PC-3 (cell line): ENCODE data around the gene PAX5.
A peak's percentile ranks its signal among the peaks of the same experiment; 100 is the strongest.

ENCODE experiments used
- EZH2phosphoT487 ChIP-seq: fragments of 300-600 bp; sonication (generic); IDR thresholded peaks from 2 replicates; pipeline ENCODE4 v1.6.1; 2018; ENCODE audit warnings: mild to moderate bottlenecking, antibody characterized with exemption, low read length, borderline replicate concordance
- TF ChIP-seq, protein P1 (sequence below): fragments of 300-600 bp; sonication (generic); conservative IDR thresholded peaks from 2 replicates; pipeline ENCODE4 v1.5.1; 2017; ENCODE audit warnings: antibody characterized with exemption, low read depth, mild to moderate bottlenecking, low read length

DNA sequence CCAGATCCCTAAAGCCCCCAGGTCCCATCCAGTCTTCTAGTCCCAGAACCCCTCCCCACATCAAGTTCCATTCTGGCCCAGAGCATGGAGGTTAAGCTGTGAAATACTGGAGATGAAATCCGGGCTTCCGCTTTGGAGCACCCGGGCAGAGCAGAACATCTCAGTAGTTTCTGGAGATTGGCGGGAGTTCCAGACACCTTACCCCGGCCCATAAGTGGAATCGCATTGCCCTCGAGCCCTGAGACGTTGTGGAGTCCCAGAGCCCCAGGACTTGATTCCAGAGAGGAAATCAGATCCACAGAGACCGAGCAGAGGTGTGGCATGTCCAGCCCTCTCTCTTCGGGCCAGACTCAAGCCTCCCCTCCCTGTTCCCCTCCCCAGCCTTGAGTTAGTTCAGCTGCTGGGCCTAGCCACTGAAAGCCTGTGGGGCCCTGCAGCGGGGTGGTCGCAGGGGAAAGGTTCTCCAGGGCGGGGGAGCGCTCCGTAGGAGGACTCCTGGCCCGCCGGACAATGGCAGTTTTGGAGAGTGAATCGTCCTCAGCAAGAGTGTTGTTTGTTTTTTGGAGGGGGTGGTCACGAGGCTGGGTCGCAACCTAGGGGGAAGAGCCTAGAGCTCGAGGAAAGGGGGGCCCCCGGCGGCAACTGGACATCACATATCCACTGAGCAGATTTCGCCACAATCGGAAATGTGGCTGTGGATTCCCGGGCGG lies 1.0 kb upstream of the PAX5 start:
- TF ChIP-seq, protein P1, sequence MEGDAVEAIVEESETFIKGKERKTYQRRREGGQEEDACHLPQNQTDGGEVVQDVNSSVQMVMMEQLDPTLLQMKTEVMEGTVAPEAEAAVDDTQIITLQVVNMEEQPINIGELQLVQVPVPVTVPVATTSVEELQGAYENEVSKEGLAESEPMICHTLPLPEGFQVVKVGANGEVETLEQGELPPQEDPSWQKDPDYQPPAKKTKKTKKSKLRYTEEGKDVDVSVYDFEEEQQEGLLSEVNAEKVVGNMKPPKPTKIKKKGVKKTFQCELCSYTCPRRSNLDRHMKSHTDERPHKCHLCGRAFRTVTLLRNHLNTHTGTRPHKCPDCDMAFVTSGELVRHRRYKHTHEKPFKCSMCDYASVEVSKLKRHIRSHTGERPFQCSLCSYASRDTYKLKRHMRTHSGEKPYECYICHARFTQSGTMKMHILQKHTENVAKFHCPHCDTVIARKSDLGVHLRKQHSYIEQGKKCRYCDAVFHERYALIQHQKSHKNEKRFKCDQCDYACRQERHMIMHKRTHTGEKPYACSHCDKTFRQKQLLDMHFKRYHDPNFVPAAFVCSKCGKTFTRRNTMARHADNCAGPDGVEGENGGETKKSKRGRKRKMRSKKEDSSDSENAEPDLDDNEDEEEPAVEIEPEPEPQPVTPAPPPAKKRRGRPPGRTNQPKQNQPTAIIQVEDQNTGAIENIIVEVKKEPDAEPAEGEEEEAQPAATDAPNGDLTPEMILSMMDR = 0 out of 2 replicates have a peak, but pooled peaks have one; percentile 11
- TF ChIP-seq EZH2phosphoT487 = no peak
